CD4-positive, alpha-beta T cell treated with Interleukin-15 for 4 hours (primary cell): ENCODE results near the gene LAMA1.

Experiments used
- DNase-seq: peaks from one replicate; pipeline ENCODE4 v3.0.0-alpha.2; 2020; ENCODE audit warnings: low spot score

The LAMA1 gene

DNA sequence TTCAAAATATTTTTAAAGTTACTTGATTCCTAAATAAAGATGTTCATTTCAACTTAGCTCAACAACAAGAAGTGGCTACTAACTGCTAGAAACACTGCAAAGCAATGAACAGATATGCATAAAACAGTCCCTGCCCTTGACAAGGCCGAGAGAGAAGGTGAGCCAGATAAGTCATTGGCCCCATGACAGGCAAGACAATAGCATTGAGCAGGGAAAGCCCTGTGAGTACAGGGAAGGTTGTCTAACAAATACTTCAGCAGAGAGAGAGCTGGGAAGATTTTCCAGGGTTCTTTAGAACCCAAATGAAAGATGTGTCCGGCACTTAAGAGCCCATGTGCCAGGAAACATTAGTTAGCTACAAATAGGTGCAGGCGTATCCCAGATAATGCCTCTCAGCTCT lies 4.7 kb downstream of the LAMA1 start:
- no peak for DNase-seq

DNA sequence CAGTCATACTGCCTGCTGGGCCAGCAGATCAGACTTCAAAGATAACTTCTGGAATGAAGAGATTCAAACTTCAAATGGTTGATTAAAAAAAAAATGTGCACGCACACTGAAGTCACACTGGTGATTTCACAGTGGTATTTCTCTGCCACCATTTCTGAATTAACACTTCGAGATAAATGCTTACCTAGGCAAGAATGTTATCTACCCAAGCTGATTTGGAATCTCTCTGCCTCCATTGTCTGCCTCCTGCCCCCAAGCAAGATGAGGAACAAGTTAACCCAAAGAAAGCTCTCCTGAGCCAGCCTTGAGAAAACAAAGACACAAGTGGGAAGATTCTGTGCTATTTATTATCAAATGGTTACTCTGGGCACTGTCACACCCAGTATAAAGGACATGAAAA lies 6.5 kb downstream of the LAMA1 start:
- no peak for DNase-seq

- DNase-seq, result no peak
These were observed 11.7 kb downstream of the LAMA1 start for GRCh38 chr18:7105943-7106342.

- DNase-seq, result no peak
These were observed 12.3 kb downstream of the LAMA1 start for GRCh38 chr18:7105268-7105667.

- no peak for DNase-seq
These were observed 12.9 kb downstream of the LAMA1 start for GRCh38 chr18:7104649-7105048.

- DNase-seq, result no peak
These were observed 15.5 kb downstream of the LAMA1 start for GRCh38 chr18:7102131-7102530.

DNA sequence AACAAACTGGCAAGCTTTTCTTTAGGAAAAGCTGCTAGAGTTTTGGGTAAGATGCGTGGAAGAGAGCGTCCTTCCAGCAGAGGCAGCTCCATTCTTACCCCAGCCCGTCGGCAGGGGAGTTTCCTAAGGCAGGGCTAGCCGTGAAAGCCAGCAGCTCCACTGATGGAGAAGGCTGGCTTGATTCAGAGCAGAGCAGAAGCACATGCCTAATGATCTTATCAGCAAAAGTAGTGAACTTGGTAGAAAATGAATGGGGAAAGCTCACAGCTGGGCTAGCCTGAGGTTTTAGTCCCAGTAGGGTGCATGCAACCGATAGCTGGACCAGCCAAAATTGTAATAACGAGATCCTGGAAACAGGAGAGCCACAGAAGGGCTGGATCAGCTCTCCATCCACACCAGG lies 20.8 kb downstream of the LAMA1 start:
- no peak for DNase-seq

GRCh38 chr18:7094427-7094826 lies 23.2 kb downstream of the LAMA1 start:
- DNase-seq, result no peak

DNA sequence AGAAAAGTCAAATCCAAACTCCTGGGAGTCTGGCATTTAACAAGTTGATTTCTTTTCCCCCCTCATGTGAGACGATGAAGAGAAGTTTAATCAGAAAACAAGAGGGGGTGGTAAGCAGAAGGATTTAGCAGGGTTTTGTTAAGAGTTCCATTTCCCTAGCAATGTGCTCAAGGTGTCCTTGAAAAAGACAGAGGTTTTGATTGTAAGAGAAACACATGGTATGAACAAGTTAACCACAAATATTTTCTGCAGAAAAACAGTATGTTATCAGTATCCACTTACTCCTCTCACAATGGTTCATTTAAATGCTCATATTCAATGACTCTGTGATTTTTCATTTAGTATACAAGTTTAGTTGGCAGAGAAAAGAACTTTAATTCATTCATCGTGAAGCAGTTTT lies 26.8 kb downstream of the LAMA1 start:
- DNase-seq, result no peak

DNA sequence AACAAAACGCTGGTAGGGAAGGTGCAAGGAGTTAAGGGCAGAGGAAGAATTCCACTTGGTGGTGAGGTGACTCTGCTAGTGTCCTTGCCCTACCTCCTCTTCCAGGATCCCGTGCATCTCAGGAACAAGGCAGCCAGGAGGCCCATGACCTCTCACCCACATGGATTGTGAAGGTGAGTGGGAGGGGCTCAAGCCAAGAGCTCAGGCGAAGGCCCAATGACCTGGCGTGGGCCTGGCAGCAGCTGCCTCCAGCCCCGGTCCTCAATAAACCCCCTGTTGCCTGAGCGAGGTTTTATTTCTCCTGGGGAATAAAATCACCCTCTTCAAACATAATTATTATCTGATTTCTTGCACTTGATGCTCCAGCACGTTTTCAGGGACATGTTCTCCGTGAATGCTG lies 28.2 kb downstream of the LAMA1 start:
- no peak for DNase-seq

DNA sequence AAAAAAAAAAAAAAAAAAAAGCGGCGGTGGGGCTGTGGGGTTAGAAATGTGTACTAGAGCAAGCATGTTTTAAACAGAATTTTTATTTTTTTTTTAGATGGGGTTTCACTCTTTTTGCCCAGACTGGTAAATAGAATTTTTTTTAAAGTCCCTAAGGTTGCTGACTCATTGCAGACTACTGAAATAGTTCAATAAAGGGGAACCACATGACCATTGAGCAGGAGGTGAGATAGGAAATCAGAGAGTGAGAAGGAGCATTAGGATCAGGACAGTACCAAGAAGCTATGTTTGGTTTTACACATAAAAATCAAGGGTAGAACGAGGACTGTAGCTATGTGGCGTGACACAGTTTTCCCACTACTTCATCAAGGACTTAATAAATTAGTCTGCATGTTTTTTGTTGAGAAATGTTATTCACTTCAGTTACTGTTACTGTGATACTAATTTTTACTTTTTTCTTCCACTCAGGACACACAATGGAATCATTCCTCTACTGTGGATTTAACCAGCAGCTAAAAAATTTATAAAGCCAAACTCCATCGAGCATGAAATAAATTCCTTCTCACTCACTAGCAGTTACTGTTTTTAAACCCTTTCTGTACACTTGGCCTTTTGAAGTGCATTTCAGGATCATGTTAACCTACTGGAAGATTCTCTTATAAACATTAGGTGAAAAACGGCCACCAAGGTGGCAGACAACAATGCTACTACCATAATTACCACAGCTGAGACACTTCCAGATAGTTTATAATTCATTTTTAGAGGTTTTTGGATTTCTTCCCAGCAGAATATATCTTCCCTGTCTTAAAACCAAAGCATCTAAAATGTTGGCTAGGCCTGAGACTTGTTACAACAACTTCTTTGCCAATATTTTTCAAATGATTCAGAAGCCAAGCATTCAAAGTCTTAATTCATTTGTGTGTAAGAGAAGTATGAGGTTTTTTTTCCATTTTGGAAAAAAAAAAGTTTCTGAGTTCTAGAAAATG lies 33.2 kb downstream of the LAMA1 start:
- DNase-seq, result no peak

GRCh38 chr18:7082671-7083070 lies 34.9 kb downstream of the LAMA1 start:
- DNase-seq, result no peak

GRCh38 chr18:7079231-7079630 lies 38.4 kb downstream of the LAMA1 start:
- DNase-seq, result no peak

DNA sequence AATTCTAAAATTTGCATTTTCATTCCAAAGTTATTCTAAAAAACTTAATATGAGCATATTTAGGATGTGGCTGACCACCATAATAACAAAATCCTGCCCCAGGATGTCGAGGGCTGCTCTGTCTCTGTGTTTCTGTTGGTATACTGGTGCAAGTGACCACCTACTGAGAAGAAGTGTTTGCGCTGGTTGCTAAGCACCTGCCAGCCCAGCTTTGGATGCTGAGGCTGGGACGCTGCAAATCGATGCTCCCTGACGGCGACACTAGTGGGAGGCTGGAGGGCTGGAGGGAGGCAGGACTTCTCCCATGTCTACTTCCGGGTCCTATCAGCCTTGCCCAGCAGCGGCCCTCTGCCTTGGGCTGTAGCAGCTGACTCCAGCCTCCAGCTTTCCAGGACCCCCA lies 45.0 kb downstream of the LAMA1 start:
- no peak for DNase-seq

DNA sequence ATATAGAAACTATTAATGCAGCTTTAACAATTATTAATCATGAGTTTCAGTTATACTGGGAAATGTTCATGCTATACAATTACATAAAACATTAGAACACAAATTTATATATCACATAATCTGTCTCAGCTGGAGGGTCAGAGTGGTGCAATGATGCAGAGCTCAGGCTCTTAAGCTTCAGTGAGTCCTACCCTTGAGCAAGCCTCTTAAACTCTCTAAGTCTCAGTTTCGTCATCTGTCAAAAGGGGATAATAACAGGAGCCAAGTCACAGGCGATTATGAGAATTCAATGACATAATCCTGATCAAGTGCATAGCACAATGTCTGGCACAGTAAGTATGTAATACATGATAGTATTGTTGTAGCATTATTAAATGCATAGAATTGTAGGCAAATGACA lies 46.0 kb downstream of the LAMA1 start:
- no peak for DNase-seq

- DNase-seq, result no peak
These were observed 47.1 kb downstream of the LAMA1 start for GRCh38 chr18:7070466-7070865.

- no peak for DNase-seq
These were observed 48.6 kb downstream of the LAMA1 start for GRCh38 chr18:7068871-7069590.

DNA sequence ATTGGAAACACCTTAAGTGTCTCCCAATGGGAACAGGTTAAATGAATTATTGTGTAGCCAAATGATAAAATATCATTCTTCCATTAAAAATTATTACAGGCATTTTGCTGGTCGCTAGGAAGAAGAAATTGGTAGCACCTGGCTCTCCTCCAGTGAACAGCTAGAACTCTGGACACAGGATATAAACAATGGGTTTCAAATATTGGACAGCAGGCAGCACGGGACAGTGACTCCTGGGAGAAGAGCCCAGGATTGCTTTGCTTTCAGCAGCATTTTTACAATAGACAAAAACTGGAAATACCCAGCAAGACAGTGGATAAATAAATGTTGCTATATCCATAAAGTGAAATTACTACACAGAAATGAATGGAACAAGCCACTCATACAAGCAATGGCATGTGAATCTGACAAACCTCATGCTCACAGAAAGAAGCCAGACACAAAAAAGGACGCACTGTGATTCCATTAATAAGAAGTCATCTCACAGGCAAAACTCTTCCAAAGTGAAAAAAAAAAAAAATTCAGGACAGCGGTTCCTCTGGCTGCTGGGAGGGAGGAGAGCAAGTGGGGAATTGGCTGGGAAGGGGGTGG lies 50.5 kb downstream of the LAMA1 start:
- no peak for DNase-seq

DNA sequence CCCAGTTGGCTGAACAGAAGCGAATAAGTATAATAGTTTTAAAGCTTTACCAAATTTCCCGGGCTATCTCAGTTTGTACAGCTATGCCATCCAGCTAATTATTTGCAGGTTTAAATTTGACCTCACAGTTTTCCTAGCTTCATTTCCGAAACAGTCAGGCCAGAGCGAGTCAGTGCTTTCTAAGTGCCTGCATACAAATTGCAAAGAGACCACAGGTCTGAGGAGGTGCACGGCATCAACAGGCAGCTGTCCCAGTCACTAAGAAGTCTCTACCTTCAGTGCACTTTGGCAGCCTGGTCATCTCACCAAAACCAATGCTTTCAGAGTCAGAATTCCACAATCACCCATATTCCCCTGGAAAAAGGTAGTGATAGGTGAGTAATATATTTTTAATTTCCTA lies 51.9 kb downstream of the LAMA1 start:
- no peak for DNase-seq

DNA sequence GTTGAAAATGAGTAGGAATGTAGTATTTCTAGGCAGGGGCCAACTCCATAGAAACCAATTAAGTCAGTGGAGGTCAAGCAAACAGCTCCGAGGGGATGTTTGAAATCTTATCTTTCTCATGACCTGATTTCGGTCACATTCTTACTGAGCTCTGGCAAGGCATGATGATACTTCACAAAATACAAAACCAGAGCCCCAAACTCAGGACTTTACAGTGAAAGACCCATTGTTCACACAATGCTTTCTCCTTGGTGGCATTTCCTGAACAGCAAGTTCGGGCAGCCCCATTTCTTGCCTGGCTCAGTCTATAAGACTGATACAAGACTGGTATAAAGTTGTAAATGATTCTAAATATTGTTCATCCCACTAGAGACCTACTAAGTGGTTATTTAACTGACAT lies 53.3 kb downstream of the LAMA1 start:
- DNase-seq, result no peak

DNA sequence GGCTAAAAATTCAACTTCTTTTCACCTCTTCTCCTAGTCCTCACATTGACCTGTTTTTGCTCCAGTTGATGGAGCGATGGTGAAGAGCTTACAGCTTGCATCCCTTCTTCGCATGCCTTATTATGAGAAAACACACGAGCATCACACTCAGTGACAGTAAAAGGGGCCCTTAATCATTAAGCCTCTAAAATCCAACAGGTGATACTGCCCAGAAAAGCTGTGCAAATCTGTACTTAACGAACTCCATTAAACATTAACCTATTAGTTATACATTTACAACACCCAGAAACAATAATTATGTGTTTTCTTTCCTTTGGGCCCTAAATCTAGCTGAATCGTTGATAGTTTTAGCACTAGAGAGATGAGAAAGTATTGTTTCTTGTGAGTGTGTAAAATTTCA lies 54.8 kb downstream of the LAMA1 start:
- no peak for DNase-seq

GRCh38 chr18:7062236-7062635 lies 55.4 kb downstream of the LAMA1 start:
- no peak for DNase-seq

DNA sequence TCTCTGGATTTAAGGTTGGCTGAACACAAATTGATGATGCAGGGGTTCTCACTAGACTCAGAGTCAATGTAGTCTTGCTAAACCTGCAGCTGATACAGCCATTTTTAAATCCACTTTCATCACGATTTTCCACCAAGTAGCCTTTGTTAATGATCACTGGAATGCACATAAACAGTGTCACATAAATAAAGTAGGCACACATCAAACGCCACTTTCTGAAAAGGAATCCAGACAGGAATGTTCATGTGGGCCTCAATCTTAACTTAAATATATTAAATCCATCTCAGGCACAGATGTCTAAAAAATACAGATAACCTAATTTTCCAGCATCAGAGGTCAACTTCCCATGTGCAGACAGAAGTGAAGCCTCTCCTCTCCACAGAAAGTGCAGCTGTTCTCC lies 58.3 kb downstream of the LAMA1 start:
- no peak for DNase-seq
